Vagina (tissue), 2 donors: ENCODE results near the gene INO80D. TPM values are rescaled to one million over a fixed set of nuclear protein-coding genes. Genes with fewer than 3 reads are reported as not detected.

ENCODE experiments used
- DNase-seq, 2 donors: peaks; one replicate each; pipeline ENCODE4 v3.0.0-alpha.2; 2017; ENCODE audit errors: extremely low spot score in 2 of 2
- H3K27ac ChIP-seq: fragments of 200-600 bp; sonication (generic); one replicate; pipeline ENCODE4 v1.5.1; 2019
- H3K27me3 ChIP-seq: fragments of 200-600 bp; sonication (generic); one replicate; pipeline ENCODE4 v1.5.1; 2019
- H3K36me3 ChIP-seq, 2 donors: fragments of 200-600 bp; sonication (generic); one replicate each; pipeline ENCODE4 v1.5.1; 2017 to 2019
- H3K4me1 ChIP-seq: fragments of 200-600 bp; sonication (generic); one replicate; pipeline ENCODE4 v1.5.1; 2019
- H3K4me3 ChIP-seq, 2 donors: fragments of 200-600 bp; sonication (generic); 1 replicate in 1 of 2; 2 replicates in 1 of 2; pipeline ENCODE4 v1.5.1; 2016 to 2019
- H3K9me3 ChIP-seq: fragments of 200-600 bp; sonication (generic); one replicate; pipeline ENCODE4 v1.5.1; 2019
- POLR2A ChIP-seq, 2 donors: fragments of 450-650 bp; IDR thresholded peaks; one replicate each; pipeline ENCODE4 v1.6.1; 2017; ENCODE audit warnings: antibody characterized with exemption in 2 of 2, mild to moderate bottlenecking in 2 of 2, moderate library complexity in 2 of 2
- POLR2AphosphoS5 ChIP-seq, 2 donors: sonication (generic); formaldehyde crosslinking; IDR thresholded peaks; one replicate each; pipeline ENCODE4 v1.9.0; 2017; ENCODE audit warnings: antibody characterized with exemption in 2 of 2, mild to moderate bottlenecking in 2 of 2, low read depth in 1 of 2; ENCODE audit not compliant: insufficient read depth in 1 of 2
- intact Hi-C: fragments of 100-400 bp; cut with DNase I; formaldehyde crosslinking; loops from one replicate; pipeline ENCODE4 v1.15.1; 2023
- total RNA-seq: library from RNA; depleted of rRNA; stranded (reverse); fragments of >200 nt; gene quantifications from one replicate; pipeline ENCODE4 v1.2.3, GENCODE V29; 2016
- TF ChIP-seq, protein P1 (sequence below), 3 experiments: fragments of 450-650 bp in 2 of 3; fragments of 200-600 bp in 1 of 3; sonication (generic) in 1 of 3; IDR thresholded peaks; one replicate each; pipeline ENCODE4 v1.5.1; 2017 to 2019; ENCODE audit warnings: antibody characterized with exemption in 3 of 3, mild to moderate bottlenecking in 2 of 3, moderate library complexity in 2 of 3

The INO80D gene
- total RNA-seq, 1 donor from 2014 or later: 18.4 TPM

DNA sequence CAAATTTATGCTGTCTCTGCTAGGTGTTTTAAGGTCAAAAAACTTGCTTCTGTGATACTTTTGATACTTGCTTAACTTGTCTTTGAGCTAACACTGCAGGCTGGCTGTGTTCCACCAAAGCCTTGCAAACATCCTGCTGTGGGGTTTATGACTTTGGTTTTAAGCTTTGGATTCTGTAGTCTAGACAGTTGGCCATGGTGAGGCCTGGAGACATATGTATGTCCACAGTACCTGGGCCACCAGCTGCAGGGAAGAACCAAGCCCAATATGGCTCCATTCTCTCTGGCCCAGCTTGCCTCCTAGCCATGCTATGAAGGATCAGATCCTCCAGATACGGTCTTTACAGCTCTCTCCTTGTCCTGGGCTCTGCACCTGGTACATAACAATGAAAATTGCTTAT lies 113.9 kb downstream of the INO80D start:
- intact Hi-C loops: no loop called here
- H3K4me3 ChIP-seq: no peak overlapping the region
- H3K4me1 ChIP-seq: no peaks in the 10 kb centered on the region
- H3K36me3 ChIP-seq: no peaks in the 10 kb centered on the region
- no peak for TF ChIP-seq POLR2A (IDR thresholded peaks at IDR 0.05)
- TF ChIP-seq POLR2AphosphoS5 (IDR thresholded peaks at IDR 0.05; ENCODE audit: insufficient read depth in 1 of 2, low read depth in 1 of 2): no peak
- TF ChIP-seq, protein P1, sequence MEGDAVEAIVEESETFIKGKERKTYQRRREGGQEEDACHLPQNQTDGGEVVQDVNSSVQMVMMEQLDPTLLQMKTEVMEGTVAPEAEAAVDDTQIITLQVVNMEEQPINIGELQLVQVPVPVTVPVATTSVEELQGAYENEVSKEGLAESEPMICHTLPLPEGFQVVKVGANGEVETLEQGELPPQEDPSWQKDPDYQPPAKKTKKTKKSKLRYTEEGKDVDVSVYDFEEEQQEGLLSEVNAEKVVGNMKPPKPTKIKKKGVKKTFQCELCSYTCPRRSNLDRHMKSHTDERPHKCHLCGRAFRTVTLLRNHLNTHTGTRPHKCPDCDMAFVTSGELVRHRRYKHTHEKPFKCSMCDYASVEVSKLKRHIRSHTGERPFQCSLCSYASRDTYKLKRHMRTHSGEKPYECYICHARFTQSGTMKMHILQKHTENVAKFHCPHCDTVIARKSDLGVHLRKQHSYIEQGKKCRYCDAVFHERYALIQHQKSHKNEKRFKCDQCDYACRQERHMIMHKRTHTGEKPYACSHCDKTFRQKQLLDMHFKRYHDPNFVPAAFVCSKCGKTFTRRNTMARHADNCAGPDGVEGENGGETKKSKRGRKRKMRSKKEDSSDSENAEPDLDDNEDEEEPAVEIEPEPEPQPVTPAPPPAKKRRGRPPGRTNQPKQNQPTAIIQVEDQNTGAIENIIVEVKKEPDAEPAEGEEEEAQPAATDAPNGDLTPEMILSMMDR (IDR thresholded peaks at IDR 0.05): no peak
- H3K9me3 ChIP-seq: no peaks in the 10 kb centered on the region
- no peaks in the 10 kb centered on the region for H3K27me3 ChIP-seq
- H3K27ac ChIP-seq: no peak overlapping the region
- DNase-seq: no peak

DNA sequence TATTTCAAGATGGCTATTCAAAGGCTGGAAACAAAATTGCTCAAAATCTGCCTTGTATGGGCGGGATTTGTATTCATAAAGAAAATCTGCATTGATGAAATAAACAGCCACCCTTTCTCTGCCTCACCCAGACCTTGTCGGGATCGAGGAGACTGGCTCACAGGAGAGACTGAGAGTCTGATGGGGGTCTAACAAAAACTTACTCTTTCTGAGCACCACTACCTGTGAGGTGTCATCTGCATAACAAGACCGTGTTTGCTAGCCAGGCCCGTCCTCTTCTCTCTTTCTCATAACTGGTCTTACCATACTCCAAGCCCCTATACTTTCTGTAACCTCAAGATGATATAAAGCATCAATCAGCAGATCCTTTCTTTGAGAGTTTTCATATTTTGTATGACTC lies 115.6 kb downstream of the INO80D start:
- Histone ChIP-seq H3K4me1 (no peaks in the 10 kb centered on the region), H3K36me3 (no peaks in the 10 kb centered on the region), H3K27me3 (no peaks in the 10 kb centered on the region), H3K4me3 (no peak overlapping the region), H3K27ac (no peak overlapping the region), H3K9me3 (no peaks in the 10 kb centered on the region)
- intact Hi-C loops: no loop called here
- no peak for TF ChIP-seq POLR2AphosphoS5 (IDR thresholded peaks at IDR 0.05; ENCODE audit: insufficient read depth in 1 of 2, low read depth in 1 of 2)
- TF ChIP-seq, protein P1 (IDR thresholded peaks at IDR 0.05): no peak
- TF ChIP-seq POLR2A (IDR thresholded peaks at IDR 0.05): no peak
- DNase-seq: no peak

DNA sequence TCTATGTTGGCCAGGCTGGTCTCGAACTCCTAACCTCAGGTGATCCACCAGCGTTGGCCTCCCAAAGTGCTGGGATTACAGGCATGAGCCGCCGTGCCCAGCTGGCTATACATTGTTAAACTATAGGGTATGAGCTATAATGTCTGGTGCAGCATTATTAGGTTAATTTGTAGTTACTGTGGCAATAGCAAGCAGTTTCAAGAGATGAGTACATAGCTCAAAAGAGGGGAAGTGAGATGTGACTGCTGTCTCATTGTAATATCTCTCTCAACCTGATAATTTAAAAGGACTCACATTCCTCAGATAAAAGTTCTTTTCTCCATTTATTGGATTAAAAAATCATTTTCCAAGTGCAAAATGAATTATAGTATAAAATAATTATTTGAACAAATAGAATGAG lies 116.4 kb downstream of the INO80D start:
- Histone ChIP-seq H3K36me3 (no peaks in the 10 kb centered on the region), H3K4me1 (no peaks in the 10 kb centered on the region), H3K27ac (no peak overlapping the region), H3K4me3 (no peak overlapping the region), H3K9me3 (no peaks in the 10 kb centered on the region), H3K27me3 (no peaks in the 10 kb centered on the region)
- intact Hi-C loops: no loop called here
- TF ChIP-seq, protein P1 (IDR thresholded peaks at IDR 0.05): no peak
- no peak for DNase-seq

DNA sequence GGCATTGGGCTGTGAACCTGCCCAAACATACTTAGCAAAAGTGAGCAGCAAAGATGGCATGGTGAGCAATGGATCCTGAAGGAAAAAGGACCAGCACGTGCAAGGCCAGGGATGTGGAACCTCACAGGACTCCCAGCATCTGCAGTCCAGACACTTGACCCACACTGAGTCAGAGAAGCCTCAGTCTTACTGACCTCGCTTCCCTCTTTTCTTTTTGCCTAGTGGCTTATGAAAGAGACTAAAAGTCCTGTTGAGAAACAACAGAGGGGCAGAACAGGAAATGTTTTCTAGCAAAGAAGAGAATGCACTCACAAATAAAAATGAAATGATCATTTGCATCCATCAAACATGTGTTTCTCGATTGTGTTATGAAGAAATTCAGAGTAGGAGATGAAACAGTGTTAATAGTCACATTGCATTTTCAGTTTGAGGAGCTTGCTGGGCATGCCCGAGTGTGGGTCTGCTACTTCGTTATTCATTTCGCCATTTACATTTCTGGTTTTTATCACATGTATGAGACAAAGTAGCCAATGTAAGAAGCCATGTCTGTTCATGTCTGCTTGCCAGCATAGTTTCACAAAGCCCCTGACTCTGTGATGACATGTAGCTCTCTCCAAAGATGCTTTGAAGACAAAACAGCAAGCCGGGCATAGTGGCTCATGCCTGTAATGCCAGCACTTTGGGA lies 118.4 kb downstream of the INO80D start:
- Histone ChIP-seq H3K36me3 (no peaks in the 10 kb centered on the region), H3K4me3 (no peak overlapping the region), H3K9me3 (no peaks in the 10 kb centered on the region), H3K4me1 (no peaks in the 10 kb centered on the region), H3K27ac (no peak overlapping the region), H3K27me3 (no peaks in the 10 kb centered on the region)
- TF ChIP-seq, protein P1 (IDR thresholded peaks at IDR 0.05): no peak
- intact Hi-C loops: no loop called here
- DNase-seq: no peak

DNA sequence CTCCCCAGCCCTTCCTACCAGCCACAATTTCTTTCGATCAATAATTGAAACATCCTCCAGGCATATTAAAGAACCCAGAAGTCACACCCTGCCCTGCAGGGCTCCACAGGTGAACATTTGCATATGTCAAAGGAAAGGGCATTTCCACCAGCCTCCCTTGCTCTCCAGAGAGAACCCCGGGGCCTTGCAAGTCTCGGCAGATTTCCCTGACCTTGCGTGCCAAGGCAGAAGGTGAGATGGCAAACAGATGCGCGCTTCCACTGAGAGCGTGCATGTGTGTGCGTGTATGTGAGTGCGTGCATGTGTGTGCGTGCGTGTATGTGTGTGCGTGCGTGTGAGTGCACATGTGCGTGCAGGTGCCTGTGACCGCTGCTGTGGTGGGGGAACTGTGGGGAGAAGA lies 120.3 kb downstream of the INO80D start:
- TF ChIP-seq, protein P1 (IDR thresholded peaks at IDR 0.05): no peak
- no peak for TF ChIP-seq POLR2A (IDR thresholded peaks at IDR 0.05)
- TF ChIP-seq POLR2AphosphoS5 (IDR thresholded peaks at IDR 0.05; ENCODE audit: insufficient read depth in 1 of 2, low read depth in 1 of 2): no peak
- intact Hi-C loops: no loop called here
- Histone ChIP-seq H3K27ac (no peak overlapping the region), H3K9me3 (no peaks in the 10 kb centered on the region), H3K36me3 (no peaks in the 10 kb centered on the region), H3K27me3 (no peaks in the 10 kb centered on the region), H3K4me3 (no peak overlapping the region), H3K4me1 (no peaks in the 10 kb centered on the region)
- no peak for DNase-seq
